GM10266 (cell line): ENCODE results near the gene CBFB.

Experiments used
- DNase-seq: peaks from one replicate; pipeline ENCODE4 v3.0.0; 2012; ENCODE audit errors: extremely low spot score
- CTCF ChIP-seq: IDR thresholded peaks from 2 replicates; pipeline ENCODE4 v1.5.1; 2012; ENCODE audit warnings: mild to moderate bottlenecking, low read depth; ENCODE audit not compliant: control insufficient read depth, insufficient read depth; ENCODE audit errors: missing control alignments

Gene CBFB

GRCh38 chr16:67024384-67025209 is 4.4 kb upstream of the CBFB start:
- TF ChIP-seq CTCF = no peak
- DNase-seq = no peak

GRCh38 chr16:67025210-67025550 is 3.8 kb upstream of the CBFB start:
- TF ChIP-seq CTCF = no peak
- no peak for DNase-seq

DNA sequence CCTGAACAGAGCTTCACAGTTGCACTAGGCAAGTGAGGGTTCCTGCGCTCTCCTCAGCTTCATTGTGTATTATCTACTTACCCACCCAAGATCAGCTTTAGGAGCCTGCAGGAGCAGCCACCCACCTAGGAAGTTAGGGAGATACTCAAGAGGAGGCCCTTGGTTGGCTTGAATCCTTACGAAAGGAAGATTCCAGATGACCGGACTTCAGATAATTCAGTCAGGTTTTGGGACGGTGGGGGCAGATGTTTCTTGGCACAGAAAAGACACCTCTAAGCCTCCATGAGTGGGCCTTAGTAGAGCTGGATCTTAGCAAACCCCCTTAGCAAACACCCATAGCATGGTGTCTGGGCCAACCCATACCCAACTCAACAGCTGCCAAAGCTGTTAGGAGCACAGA is 2.4 kb upstream of the CBFB start:
- TF ChIP-seq CTCF = no peak
- DNase-seq = no peak

- DNase-seq = no peak
- TF ChIP-seq CTCF = no peak
These were observed 1.9 kb upstream of the CBFB start for GRCh38 chr16:67027046-67027445.

GRCh38 chr16:67028167-67028695 is 718 bp upstream of the CBFB start:
- no peak for TF ChIP-seq CTCF
- DNase-seq = no peak

GRCh38 chr16:67029254-67030096 is 526 bp downstream of the CBFB start:
- DNase-seq = peak; percentile 74
- TF ChIP-seq CTCF = no peak
